Measurements from ENCODE around the gene PRELID3B. TPM values are rescaled to one million over a fixed set of nuclear protein-coding genes. Genes with fewer than 3 reads are reported as not detected.

Gene PRELID3B
- total and polyA plus RNA-seq, 10 of the 15 experiments (the other 5 are each of a cell fraction or from before 2014, with no cell fraction given), result 72.5 to 151 (median 124) TPM

- TF ChIP-seq ETV6 (conservative IDR thresholded peaks at IDR 0.05 in 1 of 2, IDR thresholded peaks at IDR 0.05 in 1 of 2; ENCODE audit: borderline replicate concordance in 1 of 2, low read depth in 1 of 2) (peak in 1 of 2 experiments; percentile 72; a peak in 1 of 4 replicates), GATAD2B (conservative IDR thresholded peaks at IDR 0.05; ENCODE audit: low read depth) (no peak), CTCF (IDR thresholded peaks at IDR 0.05 in 2 of 3, conservative IDR thresholded peaks at IDR 0.05 in 1 of 3; ENCODE audit: control insufficient read depth in 2 of 3, extremely low read depth in 1 of 3, insufficient read depth in 1 of 3, low read depth in 3 of 3, low read length in 3 of 3) (0 out of 6 replicates have a peak, but pooled peaks of 1 of the 3 experiments have one; percentile 5), TCF3 (IDR thresholded peaks at IDR 0.05; ENCODE audit: borderline replicate concordance, insufficient read depth, low read depth, low read length) (no peak), USF1 (IDR thresholded peaks at IDR 0.05; ENCODE audit: borderline replicate concordance, extremely low read length, insufficient read depth, low read depth, low read length) (no peak), TBL1XR1 (IDR thresholded peaks at IDR 0.05; ENCODE audit: low read depth, low read length) (no peak), ZZZ3 (IDR thresholded peaks at IDR 0.05; ENCODE audit: control insufficient read depth, insufficient read length, low read depth) (no peak), RAD21 (IDR thresholded peaks at IDR 0.05; ENCODE audit: insufficient read depth, low read depth, low read length) (no peak), ATF3 (IDR thresholded peaks at IDR 0.05; ENCODE audit: borderline replicate concordance, extremely low read depth, low read depth, low read length) (no peak), PAX8 (IDR thresholded peaks at IDR 0.05) (no peak), BCLAF1 (IDR thresholded peaks at IDR 0.05) (no peak), HCFC1 (IDR thresholded peaks at IDR 0.05; ENCODE audit: low read length) (peak; percentile 4; the same call in 1 of the 2 replicates), TAF1 (IDR thresholded peaks at IDR 0.05; ENCODE audit: borderline replicate concordance, low read depth, low read length) (no peak), ZNF274 (IDR thresholded peaks at IDR 0.05; ENCODE audit: insufficient read depth, insufficient read length) (no peak), SREBF1 (IDR thresholded peaks at IDR 0.05; ENCODE audit: low read length) (no peak), IKZF2 (IDR thresholded peaks at IDR 0.05) (peak in 1 of 2 experiments; percentile 15; a peak in 2 of 4 replicates), EED (IDR thresholded peaks at IDR 0.05; ENCODE audit: low read depth) (0 out of 2 replicates have a peak, but pooled peaks have one; percentile 10), BRCA1 (IDR thresholded peaks at IDR 0.05; ENCODE audit: low read depth, low read length) (no peak), SIX5 (IDR thresholded peaks at IDR 0.05; ENCODE audit: low read depth, low read length, severe bottlenecking) (no peak)
Observed at GRCh38 chr20:59032713-59033059, 9.9 kb downstream of the PRELID3B start (continued).
